Measurements from ENCODE around the gene SLC7A6. TPM values are rescaled to one million over a fixed set of nuclear protein-coding genes. Genes with fewer than 3 reads are reported as not detected.

SLC7A6 gene
- polyA plus RNA-seq, 2 of the 4 experiments (the other 2 are of a cell fraction), result 31.1 to 32.9 TPM

DNA sequence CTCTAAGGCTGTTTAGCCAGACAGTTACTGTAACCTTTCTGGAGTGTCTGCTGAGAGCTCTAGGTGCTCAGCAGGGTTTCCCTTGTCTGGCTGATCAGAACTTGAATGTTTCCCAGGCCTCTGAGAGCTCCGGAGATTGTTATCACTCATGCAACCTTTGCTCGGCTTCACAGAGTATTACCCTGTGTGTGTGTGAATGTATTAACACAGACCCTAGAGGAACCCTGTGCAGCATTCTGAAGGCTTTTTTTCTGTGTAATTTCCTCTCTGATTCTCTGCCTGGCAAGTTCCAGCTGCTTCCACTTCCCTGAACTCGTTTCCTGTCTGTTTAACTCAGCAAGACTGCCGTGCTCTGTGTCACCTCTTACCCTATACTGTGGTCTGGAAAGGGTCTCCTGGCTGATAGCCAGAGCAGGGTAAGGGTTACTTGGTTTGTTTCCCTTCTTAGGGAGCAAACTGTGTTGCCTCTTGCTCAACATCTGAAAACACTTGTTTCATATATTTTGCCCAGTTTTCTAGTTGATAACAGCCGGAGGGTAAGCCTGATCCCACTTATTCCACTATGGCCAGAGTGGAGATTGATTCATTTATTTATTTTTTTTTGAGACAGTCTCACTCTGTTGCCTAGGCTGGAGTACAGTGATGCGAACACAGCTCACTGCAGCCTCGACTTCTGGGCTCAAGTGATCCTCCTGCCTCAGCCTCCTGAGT is 68.2 kb downstream of the SLC7A6 start:
- TF ChIP-seq TP53 (CRISPR knock-in tag; IDR thresholded peaks at IDR 0.05) (no peak), ZFP36 (IDR thresholded peaks at IDR 0.05; ENCODE audit: borderline replicate concordance, partially characterized antibody) (no peak), KDM5A (IDR thresholded peaks at IDR 0.05) (no peak), EHMT2 (IDR thresholded peaks at IDR 0.05; ENCODE audit: low read depth) (no peak), MAFK (IDR thresholded peaks at IDR 0.05; ENCODE audit: partially characterized antibody) (no peak), PHF8 (IDR thresholded peaks at IDR 0.05; ENCODE audit: borderline replicate concordance, low read depth) (no peak), MAZ (IDR thresholded peaks at IDR 0.05; ENCODE audit: borderline replicate concordance, low read depth, low read length) (no peak), RAD21 (conservative IDR thresholded peaks at IDR 0.05 in 1 of 2, IDR thresholded peaks at IDR 0.05 in 1 of 2) (no peak), POLR2AphosphoS2 (conservative IDR thresholded peaks at IDR 0.05; ENCODE audit: low read length) (no peak)
- TF ChIP-seq, protein P1, sequence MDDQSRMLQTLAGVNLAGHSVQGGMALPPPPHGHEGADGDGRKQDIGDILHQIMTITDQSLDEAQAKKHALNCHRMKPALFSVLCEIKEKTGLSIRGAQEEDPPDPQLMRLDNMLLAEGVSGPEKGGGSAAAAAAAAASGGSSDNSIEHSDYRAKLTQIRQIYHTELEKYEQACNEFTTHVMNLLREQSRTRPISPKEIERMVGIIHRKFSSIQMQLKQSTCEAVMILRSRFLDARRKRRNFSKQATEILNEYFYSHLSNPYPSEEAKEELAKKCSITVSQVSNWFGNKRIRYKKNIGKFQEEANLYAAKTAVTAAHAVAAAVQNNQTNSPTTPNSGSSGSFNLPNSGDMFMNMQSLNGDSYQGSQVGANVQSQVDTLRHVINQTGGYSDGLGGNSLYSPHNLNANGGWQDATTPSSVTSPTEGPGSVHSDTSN (IDR thresholded peaks at IDR 0.05), result no peak
- TF ChIP-seq, protein P2, sequence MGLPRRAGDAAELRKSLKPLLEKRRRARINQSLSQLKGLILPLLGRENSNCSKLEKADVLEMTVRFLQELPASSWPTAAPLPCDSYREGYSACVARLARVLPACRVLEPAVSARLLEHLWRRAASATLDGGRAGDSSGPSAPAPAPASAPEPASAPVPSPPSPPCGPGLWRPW (IDR thresholded peaks at IDR 0.05), result no peak
- DNase-seq (ENCODE audit: low read depth in 1 of 2, low spot score in 1 of 2) (no peak), FAIRE-seq (no peak), ATAC-seq (no peak)
- Histone ChIP-seq H3K27ac (no peak overlapping the region), H3K4me2 (no peak overlapping the region), H3K4me1 (peaks cover 5% of the 10 kb centered on the region; the same call in 1 of the 3 replicates), H3K4me3 (no peak overlapping the region), H3K9me3 (no peaks in the 10 kb centered on the region)
- ChIA-PET CTCF (interaction anchor here (19.3 kb wide), 1 partner anchor 72 kb away, joined by 335 read pairs; the partner anchor contains the start of gene SLC7A6), POLR2A (no interaction called here)
- 86% methylated on average over 7 of the region's 7 CpGs for WGBS (ENCODE audit: missing lambda C conversion rate)

DNA sequence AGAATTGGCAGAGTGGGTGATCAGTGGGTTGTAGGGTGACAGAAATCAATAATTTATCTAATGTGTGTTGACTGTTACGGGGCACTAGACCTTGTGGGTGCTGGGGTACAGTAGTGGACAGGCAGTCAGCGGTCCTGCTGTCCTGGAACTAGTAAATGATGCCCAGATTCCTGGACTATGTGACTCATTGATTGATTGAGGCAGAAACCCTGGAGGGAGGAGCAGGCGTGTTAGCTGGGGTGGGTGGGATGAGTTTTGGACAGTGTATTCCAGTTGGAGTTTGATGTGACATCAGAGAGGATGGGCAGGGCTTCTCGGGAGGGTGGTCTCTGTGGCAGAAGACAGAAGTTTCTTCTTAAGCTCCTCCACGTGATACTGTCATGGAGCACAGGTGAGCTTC is 70.8 kb downstream of the SLC7A6 start:
- CTCF ChIA-PET, result interaction anchor here (0.8 to 19.3 kb wide), 4 partner anchors 11 to 74 kb away, joined by 3 to 335 read pairs (median 4); partner anchors contain the start of genes PRMT7, SLC7A6 and SLC7A6OS
- H3K4me1 ChIP-seq, result no peaks in the 10 kb centered on the region
- no peak for FAIRE-seq
- ATAC-seq, result no peak
- no peak for TF ChIP-seq ESRRA (IDR thresholded peaks at IDR 0.05; ENCODE audit: borderline replicate concordance, low read length)
- TF ChIP-seq BHLHE40 (IDR thresholded peaks at IDR 0.05; ENCODE audit: low read depth, low read length), result no peak
- no peak for TF ChIP-seq HDAC2 (IDR thresholded peaks at IDR 0.05)
- TF ChIP-seq E2F6 (IDR thresholded peaks at IDR 0.05; ENCODE audit: borderline replicate concordance, low read depth), result no peak
- no peak for TF ChIP-seq USF2 (IDR thresholded peaks at IDR 0.05)
- no peak for TF ChIP-seq GATA3 (IDR thresholded peaks at IDR 0.05; ENCODE audit: borderline replicate concordance)
- no peak for TF ChIP-seq TFCP2L1 (CRISPR knock-in tag; IDR thresholded peaks at IDR 0.05)
- TF ChIP-seq KDM5A (IDR thresholded peaks at IDR 0.05), result no peak
- TF ChIP-seq JUNB (IDR thresholded peaks at IDR 0.05), result no peak
- no peak for TF ChIP-seq MAFK (IDR thresholded peaks at IDR 0.05; ENCODE audit: partially characterized antibody)
- TF ChIP-seq CHD4 (IDR thresholded peaks at IDR 0.05; ENCODE audit: borderline replicate concordance), result no peak
- TF ChIP-seq TP53 (CRISPR knock-in tag; IDR thresholded peaks at IDR 0.05), result no peak
- no peak for TF ChIP-seq JUN (IDR thresholded peaks at IDR 0.05)
- no peak for TF ChIP-seq POLR2AphosphoS2 (conservative IDR thresholded peaks at IDR 0.05; ENCODE audit: low read length)
- TF ChIP-seq FOSL2 (IDR thresholded peaks at IDR 0.05), result no peak
- no peak for TF ChIP-seq FOSL2 (CRISPR knock-in tag; IDR thresholded peaks at IDR 0.05)
- no peak for TF ChIP-seq ZFP36 (IDR thresholded peaks at IDR 0.05; ENCODE audit: borderline replicate concordance, partially characterized antibody)
- no peak for TF ChIP-seq NFE2L2 (conservative IDR thresholded peaks at IDR 0.05; ENCODE audit: low read length)
- TF ChIP-seq, protein P2 (IDR thresholded peaks at IDR 0.05), result no peak
- H3K9me3 ChIP-seq, result no peaks in the 10 kb centered on the region
- H3K27ac ChIP-seq, result no peak overlapping the region
- POLR2A ChIA-PET, result interaction anchor here (1.0 kb wide), 1 partner anchor 71 kb away, joined by 6 read pairs; the partner anchor contains the start of gene SLC7A6
- DNase-seq (ENCODE audit: low read depth in 1 of 2, low spot score in 1 of 2), result no peak
- 92% methylated on average over 5 of the region's 5 CpGs for WGBS (ENCODE audit: missing lambda C conversion rate)
- no peak overlapping the region for H3K4me3 ChIP-seq
- H3K4me2 ChIP-seq, result no peak overlapping the region
